GM18505 (cell line): Measurements from ENCODE around the gene ZFYVE19.

Experiments used
- ATAC-seq: cut with Tn5 transposase; IDR thresholded peaks from one replicate; pipeline ENCODE4 v1.9.1; 2021; ENCODE audit not compliant: unreplicated experiment
- POLR2A ChIP-seq: IDR thresholded peaks from 4 replicates; pipeline ENCODE4 v1.6.1; 2011; ENCODE audit warnings: borderline replicate concordance; ENCODE audit not compliant: insufficient read depth, insufficient read length; ENCODE audit errors: extremely low read depth

Gene ZFYVE19

GRCh38 chr15:40838756-40839155, 31.9 kb downstream of the ZFYVE19 start:
- TF ChIP-seq POLR2A = no peak
- no peak for ATAC-seq

DNA sequence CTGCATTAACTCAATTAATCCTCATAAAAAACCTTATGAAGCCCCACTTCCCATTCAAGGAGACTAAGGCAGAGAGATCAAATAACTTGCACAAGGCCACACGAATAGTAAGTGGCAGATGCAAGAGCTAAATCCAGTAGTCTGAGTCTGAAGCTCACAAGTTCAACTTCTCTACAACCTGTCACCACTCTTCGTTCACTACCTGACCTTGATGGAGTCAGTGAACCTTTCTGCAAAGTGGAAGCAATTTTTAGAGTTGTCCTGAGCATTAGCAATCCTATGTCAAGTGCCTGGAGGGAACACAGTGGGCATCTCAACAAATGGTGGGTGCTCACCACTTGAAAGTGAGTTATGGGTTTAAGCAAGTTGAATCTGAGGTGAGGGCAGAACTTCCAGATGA, 34.9 kb downstream of the ZFYVE19 start:
- TF ChIP-seq POLR2A = no peak
- ATAC-seq = no peak

DNA sequence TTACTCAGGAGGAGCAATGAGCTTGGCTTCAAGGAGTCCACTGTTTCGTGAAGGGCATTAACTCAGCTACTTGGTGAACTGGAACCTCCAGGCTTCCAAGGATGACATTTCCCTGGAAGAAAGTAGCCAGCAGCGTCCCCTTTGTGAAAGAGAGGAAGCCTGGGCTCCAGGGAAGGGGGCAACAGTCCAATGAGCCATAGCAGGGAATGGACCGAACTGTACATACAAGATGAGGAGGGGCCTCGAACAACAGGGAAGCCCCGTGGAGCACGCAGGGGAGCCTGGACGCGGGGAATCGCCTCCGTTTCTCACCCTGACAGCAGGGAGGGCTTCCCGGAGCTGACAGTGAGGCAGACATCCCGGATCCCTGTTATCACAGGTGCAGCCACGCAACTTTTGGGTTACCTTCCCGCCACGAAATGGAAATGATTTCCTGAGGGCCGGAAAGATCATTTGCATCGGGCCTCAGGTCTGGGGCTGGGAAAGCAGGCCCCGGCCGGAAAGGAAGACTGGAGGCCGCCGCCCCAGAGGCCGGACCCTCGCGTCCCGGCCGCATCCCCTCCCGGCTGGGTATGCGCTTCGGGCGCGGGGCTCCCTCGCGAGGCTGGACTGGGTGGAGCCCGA, 36.5 kb downstream of the ZFYVE19 start:
- ATAC-seq = no peak
- TF ChIP-seq POLR2A = no peak

- no peak for ATAC-seq
- TF ChIP-seq POLR2A = peak; percentile 16
These were observed 37.2 kb downstream of the ZFYVE19 start, which contains the start of gene SPINT1 for GRCh38 chr15:40843885-40844695. Gene SPINT1 (plus strand): TSS chr15:40844048. CDS start chr15:40844555, 507 bp downstream.

DNA sequence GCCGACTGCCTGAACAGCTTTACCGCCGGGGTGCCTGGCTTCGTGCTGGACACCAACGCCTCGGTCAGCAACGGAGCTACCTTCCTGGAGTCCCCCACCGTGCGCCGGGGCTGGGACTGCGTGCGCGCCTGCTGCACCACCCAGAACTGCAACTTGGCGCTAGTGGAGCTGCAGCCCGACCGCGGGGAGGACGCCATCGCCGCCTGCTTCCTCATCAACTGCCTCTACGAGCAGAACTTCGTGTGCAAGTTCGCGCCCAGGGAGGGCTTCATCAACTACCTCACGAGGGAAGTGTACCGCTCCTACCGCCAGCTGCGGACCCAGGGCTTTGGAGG, 37.8 kb downstream of the ZFYVE19 start:
- no peak for TF ChIP-seq POLR2A
- ATAC-seq = no peak

DNA sequence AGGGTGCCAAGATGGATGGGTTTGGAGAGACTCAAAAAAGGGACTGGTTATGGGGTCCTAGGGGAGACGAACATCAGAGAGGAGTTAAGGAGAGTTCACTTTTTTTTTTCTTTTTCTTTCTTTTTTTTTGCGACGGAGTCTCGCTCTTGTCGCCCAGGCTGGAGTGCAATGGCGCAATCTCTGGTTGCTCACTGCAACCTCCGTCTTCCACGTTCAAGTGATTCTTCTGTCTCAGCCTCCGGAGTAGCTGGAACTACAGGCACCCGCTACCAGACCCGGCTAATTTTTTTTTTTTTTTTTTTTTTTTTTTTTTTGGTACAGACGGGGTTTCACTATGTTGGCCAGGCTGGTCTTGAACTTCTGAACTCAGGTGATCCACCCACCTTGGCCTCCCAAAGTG, 38.1 kb downstream of the ZFYVE19 start:
- no peak for TF ChIP-seq POLR2A
- ATAC-seq = no peak

GRCh38 chr15:40845511-40846284, 38.8 kb downstream of the ZFYVE19 start:
- ATAC-seq = no peak
- no peak for TF ChIP-seq POLR2A

- ATAC-seq = no peak
- no peak for TF ChIP-seq POLR2A
These were observed 39.9 kb downstream of the ZFYVE19 start for GRCh38 chr15:40846841-40847222.

DNA sequence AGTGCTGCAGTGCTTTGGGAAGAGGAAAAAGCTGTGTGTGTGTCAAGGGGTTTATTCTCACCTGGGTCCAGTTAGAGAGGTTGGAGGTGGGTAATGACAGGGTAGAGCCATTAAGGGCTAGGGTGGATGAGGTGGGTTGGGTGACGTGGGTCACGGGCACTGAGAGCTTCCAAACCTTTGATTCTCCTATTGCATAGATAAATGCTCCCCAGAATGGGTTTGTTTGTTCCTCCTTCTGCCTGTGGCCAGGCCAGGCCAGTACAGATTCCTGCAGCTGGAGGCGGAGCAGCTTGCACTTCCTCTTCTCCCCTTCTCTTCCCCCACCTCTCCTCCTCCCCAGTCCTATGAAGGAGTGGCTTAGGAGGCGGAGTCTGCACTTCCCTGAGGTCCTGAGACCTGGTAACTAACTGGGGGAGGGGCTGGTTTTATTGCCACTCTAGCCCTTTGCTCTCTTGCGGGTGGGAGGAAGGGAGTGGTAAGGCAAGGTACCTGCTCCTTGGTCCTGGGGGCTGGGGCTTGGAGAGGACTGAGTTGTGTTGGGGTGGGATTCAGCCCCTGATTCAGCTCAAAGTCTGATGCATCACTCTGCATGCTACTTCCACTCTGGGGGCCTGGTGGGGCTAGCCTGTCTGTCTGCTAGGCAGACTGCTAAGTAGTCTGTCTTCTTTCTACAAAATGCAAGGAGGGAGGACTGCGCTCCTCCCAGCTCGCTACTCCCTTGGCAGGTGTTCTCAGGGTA, 40.5 kb downstream of the ZFYVE19 start:
- peak; percentile 22 for TF ChIP-seq POLR2A
- no peak for ATAC-seq

- no peak for ATAC-seq
- no peak for TF ChIP-seq POLR2A
These were observed 43.8 kb downstream of the ZFYVE19 start for GRCh38 chr15:40850576-40851112.

GRCh38 chr15:40852529-40852928, 45.6 kb downstream of the ZFYVE19 start:
- ATAC-seq = no peak
- no peak for TF ChIP-seq POLR2A

DNA sequence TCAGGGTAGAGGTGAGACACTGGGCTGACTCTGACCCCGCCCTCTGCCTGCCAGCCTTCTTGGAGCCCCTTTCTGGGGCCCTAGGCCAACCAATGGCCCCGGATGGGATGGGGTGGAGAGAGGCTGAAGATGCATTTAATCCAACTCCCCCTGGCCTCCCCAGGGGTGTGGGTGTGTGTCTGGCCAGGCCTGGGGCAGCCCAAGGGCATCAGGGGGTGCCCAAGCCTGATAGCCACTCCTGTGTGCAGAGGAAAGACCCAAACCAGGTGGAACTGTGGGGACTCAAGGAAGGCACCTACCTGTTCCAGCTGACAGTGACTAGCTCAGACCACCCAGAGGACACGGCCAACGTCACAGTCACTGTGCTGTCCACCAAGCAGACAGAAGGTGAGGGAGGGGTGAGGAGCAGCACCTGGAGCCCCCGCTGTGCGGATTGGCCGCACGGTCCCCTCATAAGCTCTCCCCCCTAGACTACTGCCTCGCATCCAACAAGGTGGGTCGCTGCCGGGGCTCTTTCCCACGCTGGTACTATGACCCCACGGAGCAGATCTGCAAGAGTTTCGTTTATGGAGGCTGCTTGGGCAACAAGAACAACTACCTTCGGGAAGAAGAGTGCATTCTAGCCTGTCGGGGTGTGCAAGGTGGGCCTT, 46.5 kb downstream of the ZFYVE19 start:
- no peak for TF ChIP-seq POLR2A
- ATAC-seq = no peak
